ENCODE measurements around the gene SCRN1.

DNA sequence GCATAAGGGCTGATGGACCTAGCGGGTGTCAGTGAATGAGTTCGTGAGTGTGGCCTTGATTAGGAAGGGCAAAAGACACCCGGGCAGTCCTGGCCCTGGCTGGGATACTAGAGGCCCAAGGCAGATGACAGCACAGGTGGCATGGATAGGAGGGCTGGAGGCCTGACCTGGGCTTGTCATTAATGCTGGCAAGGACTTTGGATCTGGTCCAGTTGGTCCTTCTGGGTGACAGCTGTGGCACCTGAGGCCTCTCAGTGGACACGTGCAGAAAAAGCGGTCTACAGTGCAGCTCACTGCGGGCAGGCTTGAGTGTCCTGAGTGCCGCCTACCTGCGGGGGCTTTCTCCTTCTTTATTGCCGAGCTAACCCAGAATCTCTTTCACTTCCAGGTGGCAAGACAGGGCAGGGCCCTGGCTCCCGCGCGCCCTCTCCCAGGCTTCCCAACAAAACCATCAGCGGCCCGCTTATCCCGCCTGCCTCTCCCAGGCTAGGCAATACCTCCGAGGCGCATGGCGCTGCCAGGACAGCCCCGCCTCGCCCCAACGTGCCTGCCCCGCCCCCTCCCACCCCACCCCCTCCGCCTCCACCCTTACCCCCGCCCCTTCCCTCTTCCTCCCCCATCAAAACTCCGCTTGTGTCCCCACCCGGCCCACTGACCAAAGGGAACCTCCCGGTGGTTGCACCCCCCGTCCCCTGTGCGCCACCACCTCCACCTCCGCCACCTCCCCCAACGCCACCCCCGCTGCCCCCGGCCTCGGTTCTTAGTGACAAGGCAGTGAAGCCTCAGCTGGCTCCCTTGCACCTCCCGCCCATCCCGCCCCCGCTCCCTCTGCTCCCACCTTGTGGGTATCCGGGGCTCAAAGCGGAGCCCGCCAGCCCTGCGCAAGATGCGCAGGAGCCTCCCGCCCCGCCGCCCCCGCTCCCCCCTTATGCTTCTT is 105.9 kb downstream of the SCRN1 start:
- TF ChIP-seq CTCF (IDR thresholded peaks at IDR 0.05), result no peak
- no peak for TF ChIP-seq POLR2A (IDR thresholded peaks at IDR 0.05)
